ENCODE results near the gene EDN3. TPM values are rescaled to one million over a fixed set of nuclear protein-coding genes. Genes with fewer than 3 reads are reported as not detected.

The EDN3 gene
- total RNA-seq, 1 donor, result not detected

- DNase-seq (ENCODE audit: low read depth), result no peak
Measured at GRCh38 chr20:59375541-59375940, 75.1 kb downstream of the EDN3 start.

More at GRCh38 chr20:59375541-59375940, 75.1 kb downstream of the EDN3 start:
- TF ChIP-seq CTCF (IDR thresholded peaks at IDR 0.05; ENCODE audit: insufficient read depth, low read depth, low read length), result no peak
- H3K4me3 ChIP-seq (ENCODE audit: low read depth, low read length), result no peak overlapping the region

Other genes starting within 250 kb of the EDN3 start
- not detected in 2 replicates for gene ZNF831, start 136.8 kb upstream of the EDN3 start, total RNA-seq